Measurements from ENCODE around the gene HTRA3.

Gene HTRA3

DNA sequence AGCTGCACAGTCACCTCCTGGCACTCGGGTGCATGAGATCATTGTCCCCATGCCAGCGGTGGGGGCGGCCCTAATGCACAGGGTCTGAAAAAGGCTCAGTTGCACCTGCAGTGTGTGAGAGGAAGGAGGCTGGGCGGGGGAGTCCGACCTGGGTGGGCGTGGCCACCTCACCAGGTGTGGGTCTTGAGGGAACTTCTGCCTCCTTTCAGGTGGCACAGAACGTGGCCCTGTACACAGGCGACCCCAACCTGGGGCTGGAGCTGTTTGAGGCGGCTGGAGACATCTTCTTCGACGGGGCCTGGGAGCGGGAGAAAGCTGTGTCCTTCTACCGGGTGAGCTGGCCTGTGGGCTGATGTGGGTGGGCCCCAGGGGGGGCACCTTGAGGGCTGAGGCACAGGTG, 34.3 kb upstream of the HTRA3 start:
- DNase-seq = peak; percentile 74

DNA sequence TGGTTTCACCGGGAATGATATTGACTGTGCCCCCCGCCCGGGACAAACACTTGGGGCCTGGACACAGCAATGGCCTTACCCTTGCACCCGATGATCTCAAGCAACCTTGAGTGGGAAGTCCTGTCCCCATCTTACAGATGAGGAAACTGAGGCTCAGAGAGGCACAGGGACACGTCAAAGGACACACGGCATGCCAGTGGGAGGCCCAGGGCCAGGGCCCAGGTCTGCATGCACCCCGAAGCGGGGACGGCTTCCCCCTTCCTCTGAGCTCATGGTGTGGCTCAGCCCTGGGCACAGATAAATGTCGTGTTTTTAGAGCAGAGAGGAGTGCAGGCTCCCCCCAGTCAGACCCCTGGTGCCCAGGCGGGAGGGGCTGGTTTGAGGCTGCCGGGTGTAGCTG, 33.9 kb upstream of the HTRA3 start:
- no peak for DNase-seq

DNA sequence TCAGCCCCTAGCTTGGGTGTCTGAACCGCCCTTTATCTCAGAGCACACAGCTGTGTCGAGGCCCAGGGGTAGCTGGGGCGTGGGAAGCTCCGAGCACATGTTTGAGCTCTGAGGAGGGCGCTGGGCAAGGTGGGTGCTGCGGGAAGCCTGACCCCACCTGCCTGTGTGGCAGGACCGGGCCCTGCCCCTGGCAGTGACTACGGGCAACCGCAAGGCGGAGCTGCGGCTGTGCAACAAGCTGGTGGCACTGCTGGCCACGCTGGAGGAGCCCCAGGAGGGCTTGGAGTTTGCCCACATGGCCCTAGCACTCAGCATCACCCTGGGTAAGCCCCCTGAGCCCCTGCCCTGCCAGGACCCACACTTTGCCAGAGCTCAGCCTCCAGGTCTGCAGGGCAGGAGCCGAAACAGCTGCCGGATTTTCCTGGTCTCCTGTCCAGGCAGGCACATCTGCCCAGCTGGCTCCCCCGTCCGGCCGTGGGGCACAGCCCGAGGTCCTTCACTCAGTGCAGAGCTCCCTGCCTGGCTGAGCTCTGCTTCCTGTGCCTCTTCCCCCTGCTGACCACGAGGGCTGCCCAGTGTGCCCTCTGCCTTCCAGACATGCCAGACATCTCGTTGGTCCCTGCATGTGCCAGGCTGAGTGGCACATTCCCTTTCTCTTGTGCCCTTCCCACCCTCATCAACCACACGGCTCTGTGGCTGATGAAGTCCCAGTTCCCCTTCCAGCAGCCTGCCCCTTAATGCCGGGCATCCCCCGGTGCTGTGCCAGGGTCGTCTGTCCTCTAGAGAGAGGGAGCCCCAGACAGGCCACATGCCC, 33.2 kb upstream of the HTRA3 start:
- DNase-seq = no peak

DNA sequence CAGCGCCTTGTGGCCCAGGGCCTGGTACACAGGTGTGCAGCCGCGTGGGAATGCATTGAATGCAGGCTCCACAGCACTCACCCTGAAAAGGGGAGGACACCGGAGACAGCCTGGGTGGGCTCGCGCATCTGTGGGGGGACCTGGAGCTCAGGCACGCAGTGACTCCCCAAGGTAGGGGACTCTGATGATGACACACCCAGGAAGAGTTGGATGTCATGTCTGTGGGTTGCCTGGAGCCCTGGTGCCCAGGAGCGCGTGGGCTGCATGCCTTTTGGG, 32.7 kb upstream of the HTRA3 start:
- DNase-seq = no peak

DNA sequence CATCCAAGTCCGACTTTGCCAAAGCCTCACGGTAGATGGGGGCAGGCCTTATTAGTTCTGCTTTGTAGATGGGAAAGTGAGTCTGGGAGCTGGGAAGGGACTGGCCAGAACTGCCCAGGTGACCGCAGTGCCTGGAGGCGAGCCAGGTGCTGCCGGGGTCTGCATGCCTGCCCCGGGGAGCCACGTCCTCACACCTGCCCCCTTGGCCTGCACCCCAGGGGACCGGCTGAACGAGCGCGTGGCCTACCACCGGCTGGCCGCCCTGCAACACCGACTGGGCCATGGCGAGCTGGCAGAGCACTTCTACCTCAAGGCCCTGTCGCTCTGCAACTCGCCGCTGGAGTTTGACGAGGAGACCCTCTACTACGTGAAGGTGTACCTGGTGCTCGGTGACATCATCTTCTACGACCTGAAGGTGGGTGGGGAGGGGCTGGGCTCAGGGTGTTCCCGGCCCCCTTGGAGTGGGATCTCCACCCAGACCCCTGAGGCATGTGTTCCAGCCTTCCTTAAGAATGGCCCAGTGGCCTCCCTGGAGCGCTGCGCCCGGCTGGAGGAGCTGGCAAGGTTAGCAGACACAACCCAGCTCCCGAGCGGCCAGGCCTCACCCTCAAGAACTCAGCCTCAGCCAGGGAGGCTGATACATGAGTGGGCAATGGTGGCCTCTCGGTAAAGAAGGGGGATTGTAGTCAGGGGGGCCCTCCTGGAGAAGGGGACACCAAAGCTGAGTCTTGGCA, 32.1 kb upstream of the HTRA3 start:
- peak; percentile 12 for DNase-seq

DNA sequence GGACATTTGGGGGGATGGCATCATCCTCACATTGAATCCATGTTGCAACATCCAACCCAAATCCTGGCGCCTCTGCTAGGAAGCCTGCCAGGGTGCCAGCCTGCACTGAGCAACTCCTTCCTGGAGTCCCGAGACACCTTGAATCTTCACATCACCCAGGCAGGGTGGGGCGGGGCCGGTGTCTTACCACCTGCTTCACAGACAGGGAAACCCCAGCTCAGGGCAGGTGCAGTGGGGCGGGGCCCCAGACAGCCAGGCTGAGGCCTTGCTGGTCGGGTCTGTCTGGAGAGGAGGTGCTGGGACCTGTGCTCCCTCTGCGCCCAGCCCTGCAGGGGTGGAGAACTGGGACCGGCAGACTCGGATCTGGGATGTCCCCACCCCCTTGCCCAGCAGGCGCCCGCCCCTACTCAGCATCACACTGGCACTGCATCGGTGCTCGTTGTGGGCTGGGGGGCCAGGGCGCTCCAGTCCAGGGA, 31.5 kb upstream of the HTRA3 start:
- DNase-seq = peak; percentile 56

DNA sequence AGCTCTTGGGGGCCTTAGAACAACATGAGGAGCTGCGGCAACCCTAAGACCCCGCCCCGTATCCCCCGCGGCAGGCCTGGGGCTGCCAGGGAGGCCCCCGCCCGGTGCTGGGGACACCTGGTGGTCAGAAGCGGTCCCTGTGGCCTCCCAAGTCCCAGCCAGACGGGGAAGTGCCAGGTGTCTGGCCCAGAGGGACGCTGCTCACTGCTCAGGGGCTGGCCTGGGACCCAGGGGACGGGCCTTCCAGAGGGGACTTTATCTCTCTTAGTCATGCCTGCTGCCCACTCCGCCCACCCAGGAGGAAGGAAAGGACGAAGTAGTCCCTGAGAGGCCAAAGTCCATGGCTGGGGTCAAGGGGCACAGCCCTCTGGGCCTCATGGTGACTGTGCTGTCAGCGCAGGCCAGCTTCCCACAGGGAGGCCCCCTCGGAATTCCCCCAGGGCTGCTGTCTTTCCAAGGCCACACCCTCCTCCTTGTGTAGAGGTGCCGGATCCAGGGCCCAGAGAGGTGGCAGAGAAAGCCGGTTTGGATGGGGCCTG, 31.0 kb upstream of the HTRA3 start:
- DNase-seq = peak; percentile 51

DNA sequence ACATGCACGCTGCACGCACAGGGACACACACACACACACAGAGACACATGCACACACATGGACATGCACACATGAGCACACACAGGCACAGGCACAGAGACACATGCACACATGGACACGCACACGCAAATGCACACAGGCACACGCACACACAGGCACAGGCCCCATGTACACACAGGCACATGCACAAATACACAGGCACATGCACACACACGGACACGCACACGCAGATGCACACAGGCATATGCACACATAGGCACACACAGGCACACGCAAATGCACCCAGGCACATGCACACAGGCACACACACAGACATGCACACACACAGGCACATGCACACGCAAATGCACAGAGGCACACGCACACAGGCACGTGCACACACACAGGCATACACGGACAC, 30.3 kb upstream of the HTRA3 start:
- no peak for DNase-seq

DNA sequence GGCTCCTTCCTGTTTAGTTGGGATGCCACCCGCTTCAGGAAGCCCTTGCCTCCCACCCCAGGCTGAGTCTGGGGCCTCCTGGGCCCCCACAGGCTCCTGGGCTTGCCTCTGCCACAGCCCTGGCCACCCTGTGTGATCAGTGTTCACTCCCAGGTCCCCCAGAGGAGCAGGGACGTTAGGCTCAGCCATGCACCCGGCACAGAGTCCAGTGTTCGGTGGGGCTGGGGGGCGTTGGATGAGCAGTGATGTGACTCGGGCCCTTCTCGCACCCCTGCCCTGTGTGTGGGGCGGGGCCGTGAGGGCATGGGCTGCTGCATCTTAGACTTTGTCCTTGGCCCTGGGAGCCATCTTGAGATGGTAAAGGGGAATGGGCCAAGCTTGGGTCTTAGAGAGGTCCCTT, 29.9 kb upstream of the HTRA3 start:
- no peak for DNase-seq

DNA sequence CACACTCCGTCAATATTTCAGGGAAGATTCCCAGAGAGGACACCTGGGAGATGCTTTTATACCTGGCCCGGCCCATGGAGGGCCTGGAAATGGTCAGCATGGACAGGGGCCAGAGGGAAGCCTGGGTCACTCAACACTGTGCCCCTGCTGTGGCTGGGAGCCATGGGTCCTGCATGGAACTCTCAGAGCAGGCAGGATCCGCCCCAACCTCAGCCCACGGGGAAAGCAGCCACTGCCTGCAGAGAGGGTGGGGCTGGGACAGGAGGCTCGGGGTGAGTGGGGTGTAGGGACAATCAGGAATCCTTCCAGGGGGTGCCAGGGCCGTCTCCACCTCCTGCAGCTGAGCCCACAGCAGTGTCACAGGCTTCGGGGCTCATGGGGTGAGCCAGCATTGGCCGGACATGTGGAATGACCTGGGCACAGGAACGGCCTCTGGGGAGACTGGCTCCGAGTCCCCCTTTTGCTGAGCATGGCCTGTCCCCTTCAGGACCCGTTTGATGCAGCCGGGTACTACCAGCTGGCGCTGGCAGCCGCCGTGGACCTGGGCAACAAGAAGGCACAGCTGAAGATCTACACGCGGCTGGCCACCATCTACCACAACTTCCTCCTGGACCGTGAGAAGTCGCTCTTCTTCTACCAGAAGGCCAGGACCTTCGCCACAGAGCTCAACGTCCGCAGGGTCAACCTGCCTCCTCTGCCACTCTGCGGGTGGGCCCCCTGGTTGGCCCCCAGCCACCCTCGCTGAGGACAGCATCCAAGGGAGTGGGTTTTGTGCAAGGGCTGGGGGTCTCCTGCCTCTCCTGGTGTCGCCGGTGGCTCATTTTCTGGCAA, 29.1 kb upstream of the HTRA3 start:
- no peak for DNase-seq

DNA sequence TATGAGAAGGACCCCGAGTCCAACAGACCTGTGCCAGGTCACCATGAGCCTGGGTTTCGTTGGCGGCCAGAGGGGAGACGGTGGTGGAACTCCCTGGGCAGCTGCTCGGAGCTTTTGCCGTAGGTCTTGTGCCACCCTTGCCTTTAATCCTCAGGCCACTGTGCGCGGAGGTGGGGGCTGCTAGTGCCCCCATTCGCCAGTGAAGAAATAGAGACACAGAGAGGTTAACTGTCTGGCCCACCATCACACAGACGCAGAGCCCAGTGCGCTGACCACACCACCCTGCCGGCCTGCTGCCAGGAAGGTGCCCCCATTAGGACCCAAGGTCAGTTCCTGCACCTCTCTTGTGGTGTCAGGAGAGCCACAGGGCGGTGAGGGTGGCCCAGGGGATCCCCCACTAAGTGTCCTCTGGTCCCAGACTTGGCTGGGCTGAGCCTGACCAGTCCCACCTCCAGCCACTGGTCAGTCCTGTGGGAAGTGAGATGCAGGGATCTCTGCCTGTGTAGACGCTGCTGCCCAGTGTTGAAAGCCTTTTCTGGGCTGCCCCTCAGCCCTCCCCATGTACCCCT, 28.3 kb upstream of the HTRA3 start:
- DNase-seq = no peak

DNA sequence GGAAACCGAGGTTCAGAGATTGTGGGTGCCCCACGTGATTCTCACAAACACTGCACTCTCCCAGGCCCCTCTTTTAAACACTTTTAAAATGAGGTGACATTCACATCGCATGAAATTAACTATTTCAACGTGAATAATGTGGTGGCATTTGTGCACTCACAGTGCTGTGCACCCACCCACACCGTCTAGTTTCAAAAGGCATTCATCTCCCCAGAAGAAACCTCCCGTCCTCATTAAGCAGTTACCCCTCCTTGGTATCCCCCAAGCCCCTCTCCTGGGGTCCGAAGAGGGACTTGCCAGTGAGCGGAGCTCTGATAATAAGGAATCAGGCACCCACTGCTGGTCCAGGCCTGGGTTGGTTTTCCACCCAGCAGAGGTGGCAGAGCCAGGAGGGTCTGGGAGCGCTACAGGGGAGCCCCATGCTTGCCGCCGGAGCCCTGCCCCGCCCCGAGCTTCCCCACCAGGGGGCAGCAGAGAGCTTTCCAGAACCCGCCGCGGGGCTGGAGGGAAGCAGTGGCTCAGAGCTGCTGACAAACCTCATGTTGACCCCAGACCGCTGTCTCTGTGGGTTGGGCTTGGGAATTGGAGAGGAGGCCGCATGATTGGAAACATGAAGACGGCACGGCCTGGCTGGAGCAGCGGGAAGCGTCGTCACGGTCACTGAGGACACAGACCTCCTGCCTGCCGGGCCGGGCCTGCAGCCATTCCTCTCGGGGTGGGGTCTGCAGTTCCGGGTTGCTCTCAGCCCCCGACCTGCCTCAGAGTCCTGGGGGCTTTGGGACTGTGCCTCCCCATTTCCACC, 27.5 kb upstream of the HTRA3 start:
- peak; percentile 81 for DNase-seq

DNA sequence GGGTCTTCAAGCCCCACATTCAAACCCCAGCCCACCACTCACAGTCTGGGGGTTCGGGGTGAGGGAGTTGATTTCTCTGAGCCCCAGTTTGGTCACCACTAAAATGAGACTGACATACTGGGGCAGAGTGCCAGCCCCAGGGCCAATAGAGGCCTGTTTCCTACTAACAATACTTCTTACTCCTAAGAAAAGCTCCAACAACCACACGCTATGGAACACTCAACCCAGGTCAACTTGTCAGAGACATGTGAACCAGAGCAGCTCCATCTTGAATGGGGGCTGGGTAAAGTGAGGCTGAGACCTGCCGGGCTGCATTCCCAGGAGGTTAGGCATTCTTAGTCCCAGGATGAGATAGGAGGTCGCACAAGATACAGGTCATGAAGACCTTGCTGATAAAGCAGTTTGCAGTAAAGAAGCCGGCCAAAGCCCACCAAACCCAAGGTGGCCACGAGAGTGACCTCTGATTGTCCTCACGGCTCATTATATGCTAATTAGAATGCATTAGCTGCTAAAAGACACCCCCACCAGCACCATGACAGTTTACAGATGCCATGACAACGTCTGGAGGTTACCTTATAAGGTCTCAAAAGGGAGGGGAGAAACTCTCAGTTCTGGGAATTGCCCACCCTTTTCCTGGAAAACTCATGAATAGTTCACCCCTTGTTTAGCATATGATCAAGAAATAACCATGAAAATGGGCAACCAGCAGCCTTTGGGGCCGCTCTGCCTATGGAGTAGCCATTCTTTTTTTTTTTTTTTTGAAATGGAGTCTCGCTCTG, 26.6 kb upstream of the HTRA3 start:
- DNase-seq = no peak

DNA sequence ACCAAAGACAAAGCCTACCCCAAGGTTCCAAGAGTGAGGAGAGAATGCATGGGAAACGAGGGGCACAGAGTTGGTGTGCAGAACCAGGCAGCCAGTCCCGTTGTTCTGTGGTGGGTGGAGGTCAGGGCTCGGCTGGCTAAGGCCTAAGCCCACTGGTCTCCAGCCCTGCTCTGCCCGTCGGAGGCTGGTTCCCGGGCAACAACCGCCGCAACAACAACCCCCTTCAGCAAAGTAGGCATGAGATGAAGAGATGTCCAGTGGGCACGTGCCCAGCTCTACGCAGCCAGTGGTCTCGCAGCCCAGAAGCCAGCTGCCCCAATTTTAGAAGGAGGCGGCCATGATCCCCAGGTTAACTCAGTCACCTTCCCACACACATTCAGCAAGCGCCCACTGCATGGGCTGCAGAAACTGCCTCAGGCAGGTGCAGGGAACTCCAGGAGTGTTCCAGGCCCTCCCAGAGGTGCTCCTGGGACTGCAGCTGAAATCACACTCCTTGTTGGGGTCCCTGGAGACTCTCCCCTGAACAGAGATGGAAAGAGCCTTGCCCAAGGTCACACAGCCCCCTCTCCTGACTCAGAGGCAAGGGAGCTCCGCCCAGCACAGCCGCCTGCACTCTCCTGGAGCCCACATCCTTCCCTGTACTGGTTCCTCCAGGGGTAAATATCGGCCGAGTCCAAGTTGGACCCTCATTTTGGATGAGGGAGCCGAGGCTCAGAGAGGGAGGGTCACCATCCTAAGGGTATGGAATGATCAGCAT, 25.4 kb upstream of the HTRA3 start:
- DNase-seq = no peak

DNA sequence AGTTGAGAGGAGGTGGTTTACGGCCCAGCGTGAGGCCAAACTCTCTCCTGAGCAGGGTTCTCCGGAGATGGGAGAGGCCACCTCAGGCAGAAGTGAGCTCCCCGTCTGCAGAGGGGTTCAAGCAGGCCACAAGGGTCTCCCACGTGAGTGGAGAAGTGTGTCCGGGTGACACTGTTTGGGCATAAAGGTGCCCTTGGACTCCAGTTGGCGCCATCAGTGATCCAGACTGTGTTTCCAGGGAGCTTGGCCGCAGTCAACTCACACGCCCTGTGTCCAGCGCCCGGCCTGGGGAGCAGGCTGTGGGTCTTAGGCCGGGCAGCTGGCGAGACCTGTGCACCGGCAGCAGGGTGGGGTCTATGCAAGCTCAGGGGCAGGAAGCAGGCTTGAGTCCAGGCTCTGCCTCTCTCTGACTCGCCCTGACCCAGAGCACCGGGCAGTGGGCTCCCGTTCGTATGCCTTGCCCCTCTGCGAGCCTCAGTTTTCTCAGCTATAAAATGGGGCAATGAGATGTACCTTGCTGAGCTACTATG, 24.6 kb upstream of the HTRA3 start:
- DNase-seq = no peak

DNA sequence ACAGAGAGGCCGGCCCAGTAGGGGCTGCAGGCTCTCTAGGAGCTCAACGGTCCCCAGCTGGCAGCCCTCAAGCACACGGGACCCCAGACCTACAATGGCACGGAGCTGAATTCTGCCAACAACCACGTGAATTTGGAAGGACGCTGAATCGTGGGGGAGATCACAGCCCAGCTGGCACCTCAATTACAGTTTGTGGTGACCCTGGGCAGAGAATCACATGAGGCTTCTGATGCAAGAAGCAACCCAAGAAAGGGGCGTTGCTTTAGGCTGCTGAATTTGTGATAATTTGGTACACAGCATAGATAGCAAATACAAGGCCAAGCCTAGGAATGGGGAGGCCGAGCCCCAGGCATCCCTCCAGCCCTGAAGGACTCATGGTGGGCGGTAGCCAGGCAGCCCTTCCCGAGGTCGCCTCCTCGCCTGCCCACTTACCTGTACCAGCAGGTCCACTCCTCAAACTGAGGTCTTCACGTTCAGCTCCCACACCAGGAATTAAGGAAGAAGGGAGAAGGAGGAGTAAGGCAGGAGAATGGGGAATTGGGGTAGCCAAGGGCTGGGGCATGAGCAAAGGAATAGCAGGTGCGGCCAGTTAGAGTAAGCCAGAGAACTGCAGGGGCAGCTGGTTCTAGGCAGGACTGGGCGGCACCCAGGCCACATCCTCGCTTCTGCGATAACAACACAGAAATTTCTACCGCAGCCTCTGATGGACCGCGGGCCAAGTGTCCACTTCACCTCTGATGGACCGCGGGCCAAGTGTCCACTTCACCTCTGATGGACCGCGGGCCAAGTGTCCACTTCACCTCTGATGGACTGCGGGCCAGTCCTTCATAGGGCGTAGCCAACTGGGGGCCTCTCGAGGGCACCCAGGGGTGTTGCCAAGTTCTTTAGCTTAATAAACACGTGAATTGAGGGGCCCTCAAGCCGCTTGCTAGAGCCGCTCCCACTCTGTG, 23.4 kb upstream of the HTRA3 start:
- DNase-seq = no peak

DNA sequence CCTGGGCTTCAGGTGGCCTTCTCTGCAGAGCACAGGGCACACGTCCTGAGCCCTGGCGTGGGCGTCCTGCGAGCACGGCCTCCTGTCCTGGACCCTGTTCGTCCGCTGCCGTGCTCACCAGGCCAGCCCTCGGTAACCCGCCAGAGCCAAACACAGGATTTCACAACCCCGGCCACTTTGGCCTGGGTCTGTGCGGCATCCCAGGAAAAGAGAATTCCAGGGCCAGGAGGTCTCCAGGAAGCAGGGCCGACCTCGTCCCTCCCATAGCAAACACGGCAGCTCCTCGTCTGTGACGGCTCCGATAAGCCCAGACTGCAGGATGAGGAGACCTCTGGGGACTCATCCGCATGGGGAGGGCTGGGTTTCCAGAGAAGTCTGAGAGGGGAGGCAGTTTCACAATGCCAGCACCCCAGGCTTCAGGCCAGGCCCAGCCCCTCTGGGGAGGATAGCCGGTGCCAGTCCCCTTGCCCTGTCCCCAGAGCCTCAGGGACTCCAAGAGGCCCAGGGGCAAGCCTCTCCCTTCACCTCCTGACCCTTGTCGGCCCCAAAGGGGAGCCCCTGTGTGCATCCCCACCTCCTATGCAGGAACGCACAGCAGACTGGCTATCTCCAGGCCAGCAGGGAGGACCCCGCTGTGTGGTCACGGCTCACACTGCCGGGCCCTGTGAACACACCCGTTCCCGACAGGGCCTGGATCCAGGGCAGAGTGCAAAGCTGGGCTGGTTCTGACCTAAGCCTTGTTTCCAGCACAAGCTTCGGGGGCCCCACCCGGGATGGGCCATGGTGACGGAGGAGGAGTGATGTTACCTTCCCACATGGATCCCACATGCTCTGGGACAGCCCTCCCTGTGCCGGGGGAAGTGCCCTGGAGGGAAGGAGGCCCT, 22.3 kb upstream of the HTRA3 start:
- DNase-seq = no peak

DNA sequence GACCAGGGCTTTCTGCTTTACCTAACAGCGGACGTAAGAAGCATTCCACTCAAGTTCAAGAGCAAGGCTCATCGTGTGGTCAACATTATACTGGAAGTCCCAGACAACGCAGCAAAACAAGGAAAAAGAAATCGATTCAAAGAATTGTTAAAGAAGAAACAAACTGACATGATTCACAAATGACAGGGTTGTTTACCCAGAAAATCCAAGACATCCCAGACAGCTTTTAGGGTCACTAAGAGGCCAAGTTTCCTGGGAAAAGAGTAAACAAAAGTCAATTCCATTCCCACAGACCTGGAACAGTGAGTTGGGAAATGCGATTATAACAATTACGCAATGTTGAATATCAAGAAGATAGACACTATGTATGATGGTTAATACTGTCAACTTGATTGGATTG, 21.5 kb upstream of the HTRA3 start:
- DNase-seq = no peak
